ENCODE measurements around the gene CLRN2.

DNA sequence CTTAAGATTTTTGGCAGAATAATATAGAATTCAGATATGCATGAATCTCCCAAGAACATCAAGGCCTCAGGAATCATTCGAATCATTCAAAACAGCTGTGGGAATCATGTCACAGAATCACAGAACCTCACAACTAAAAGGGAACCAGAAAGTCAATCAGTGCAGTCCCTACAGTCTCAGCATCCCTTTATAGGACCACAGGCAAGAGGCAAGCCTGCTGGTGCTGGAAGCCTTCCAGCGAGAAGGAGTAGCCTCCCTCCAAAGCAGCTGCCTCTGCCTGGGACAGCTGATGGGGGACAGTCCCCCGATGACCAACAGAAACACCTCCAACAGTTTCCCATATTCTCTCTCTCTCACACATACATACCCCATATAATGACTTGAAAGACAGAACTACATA is 23.8 kb upstream of the CLRN2 start:
- TF ChIP-seq CTCF (IDR thresholded peaks at IDR 0.05) (no peak), POLR2AphosphoS5 (IDR thresholded peaks at IDR 0.05) (no peak), POLR2A (IDR thresholded peaks at IDR 0.05) (no peak)
